Esophagus squamous epithelium (tissue), 5 donors: ENCODE results near the gene NNAT. TPM values are rescaled to one million over a fixed set of nuclear protein-coding genes. Genes with fewer than 3 reads are reported as not detected.

ENCODE experiments used
- DNase-seq: peaks from one replicate; lab custom pipeline; 2025; lab: John Stamatoyannopoulos, UW
- H3K27ac ChIP-seq, 4 donors: fragments of 200-600 bp; sonication (generic); one replicate each; pipeline ENCODE4 v1.5.1; 2016 to 2019; ENCODE audit warnings: mild to moderate bottlenecking in 1 of 4
- H3K27me3 ChIP-seq, 4 donors: fragments of 200-600 bp; sonication (generic); 1 replicate in 3 of 4; 2 replicates in 1 of 4; pipeline versions ENCODE4 v1.5.1 to v1.6.0; 2017 to 2021; ENCODE audit warnings: antibody characterized with exemption in 1 of 4
- H3K36me3 ChIP-seq, 3 donors: fragments of 200-600 bp; sonication (generic); one replicate each; pipeline ENCODE4 v1.5.1; 2016 to 2019
- H3K4me1 ChIP-seq, 3 donors: fragments of 200-600 bp; sonication (generic); one replicate each; pipeline ENCODE4 v1.5.1; 2017 to 2019
- H3K4me3 ChIP-seq, 4 donors: fragments of 200-600 bp; sonication (generic); 1 replicate in 3 of 4; 2 replicates in 1 of 4; pipeline ENCODE4 v1.5.1; 2016 to 2019; ENCODE audit warnings: mild to moderate bottlenecking in 2 of 4, moderate library complexity in 1 of 4
- H3K9me3 ChIP-seq, 3 donors: fragments of 200-600 bp; sonication (generic); one replicate each; pipeline ENCODE4 v1.5.1; 2016 to 2019
- CTCF ChIP-seq, 6 experiments: fragments of 450-650 bp in 4 of 6; fragments of 200-600 bp in 2 of 6; sonication (generic) in 2 of 6; IDR thresholded peaks; one replicate each; pipeline ENCODE4 v1.5.1; 2016 to 2019; ENCODE audit warnings: antibody characterized with exemption in 6 of 6, mild to moderate bottlenecking in 4 of 6, moderate library complexity in 4 of 6
- POLR2A ChIP-seq, 4 donors: fragments of 450-650 bp; IDR thresholded peaks; one replicate each; pipeline ENCODE4 v1.6.1; 2017; ENCODE audit warnings: antibody characterized with exemption in 4 of 4, mild to moderate bottlenecking in 4 of 4, moderate library complexity in 3 of 4
- WGBS, 2 donors: methylation state at CpG; one replicate each; pipeline ENCODE4 v1.1.5; 2018; 5-methylcytosine and 5-hydroxymethylcytosine counted together
- intact Hi-C: fragments of 100-400 bp; cut with DNase I; formaldehyde crosslinking; loops from one replicate; pipeline ENCODE4 v1.15.0; 2022
- total RNA-seq, 4 donors: library from RNA; depleted of rRNA; stranded (reverse); fragments of >200 nt; gene quantifications; one replicate each; pipeline ENCODE4 v1.1.0, GENCODE V29; 2016
- donor health status: DM: yes; HTN: yes; CAD: no.

NNAT gene
- total RNA-seq, 4 donors from 2014 or later: 0.76 to 1.9 (median 1.9) TPM; not detected in 1

- Histone ChIP-seq H3K4me1 (peaks cover 36 to 65% (median 52%) of the 10 kb centered on the region in 3 donors), H3K9me3 (no peaks in the 10 kb centered on the region), H3K27me3 (no peaks in the 10 kb centered on the region), H3K27ac (peak overlapping the region; percentile 90 to 98 (median 96)), H3K4me3 (peak overlapping the region; percentile 51 to 99 (median 96)), H3K36me3 (peaks cover 0 to 9% (median 0%) of the 10 kb centered on the region in 3 donors)
- 0 to 4% methylated on average over 8 to 9 of the region's 10 CpGs for WGBS, 2 donors
- no peak for DNase-seq
- intact Hi-C loops: loop anchor here (10.0 kb wide), 1 partner anchor 142 kb away; no protein-coding TSS in a partner anchor
- TF ChIP-seq CTCF (IDR thresholded peaks at IDR 0.05) (no peak), POLR2A (IDR thresholded peaks at IDR 0.05) (peak in 2 of 4 donors; percentile 25 to 28)
Observed at GRCh38 chr20:37526238-37526838, 5.3 kb downstream of the NNAT start.

- peaks cover 33 to 58% (median 45%) of the 10 kb centered on the region in 3 donors for H3K4me1 ChIP-seq
- intact Hi-C loops: loop anchor here (10.0 kb wide), 1 partner anchor 142 kb away; no protein-coding TSS in a partner anchor
- WGBS, 2 donors: 0 to 1% methylated on average over 12 to 17 of the region's 28 CpGs
Observed at GRCh38 chr20:37526839-37527637, 6.0 kb downstream of the NNAT start.

GRCh38 chr20:37527638-37528445 lies 6.8 kb downstream of the NNAT start, which contains the start of gene BLCAP:
Gene BLCAP (minus strand): TSS chr20:37527876. CDS start chr20:37519174, 8,702 bp downstream.
- peak; percentile 67 for DNase-seq
- TF ChIP-seq POLR2A (IDR thresholded peaks at IDR 0.05) (peak in 3 of 4 donors; percentile 68 to 93 (median 90)), CTCF (IDR thresholded peaks at IDR 0.05) (peak in 2 of 6 experiments; percentile 4 to 6)
- Histone ChIP-seq H3K27ac (peak within 1 kb of the TSS; percentile 90 to 98 (median 96)), H3K4me3 (peak within 1 kb of the TSS; percentile 51 to 99 (median 96)), H3K4me1 (peaks cover 29 to 50% (median 37%) of the 10 kb centered on the region in 3 donors), H3K9me3 (no peaks in the 10 kb centered on the region), H3K36me3 (peaks cover 0 to 7% (median 0%) of the 10 kb centered on the region in 3 donors), H3K27me3 (no peaks in the 10 kb centered on the region)
- 1 to 3% methylated on average over 16 to 21 of the region's 62 CpGs for WGBS, 2 donors
- intact Hi-C loops: loop anchor here (10.0 kb wide), 1 partner anchor 143 kb away; no protein-coding TSS in a partner anchor

More at GRCh38 chr20:37526839-37527637, 6.0 kb downstream of the NNAT start:
- no peak for TF ChIP-seq POLR2A (IDR thresholded peaks at IDR 0.05)
- no peaks in the 10 kb centered on the region for H3K27me3 ChIP-seq
- peaks cover 0 to 7% (median 0%) of the 10 kb centered on the region in 3 donors for H3K36me3 ChIP-seq
- H3K9me3 ChIP-seq: no peaks in the 10 kb centered on the region
- peak overlapping the region; percentile 90 to 98 (median 96) for H3K27ac ChIP-seq
- DNase-seq: no peak
- H3K4me3 ChIP-seq: peak overlapping the region; percentile 51 to 99 (median 96)

GRCh38 chr20:37528446-37529213 lies 7.6 kb downstream of the NNAT start:
- Histone ChIP-seq H3K4me1 (peaks cover 26 to 42% (median 32%) of the 10 kb centered on the region in 3 donors), H3K9me3 (no peaks in the 10 kb centered on the region), H3K36me3 (peaks cover 0 to 4% (median 0%) of the 10 kb centered on the region in 3 donors), H3K27me3 (no peaks in the 10 kb centered on the region), H3K27ac (peak overlapping the region; percentile 90 to 98 (median 96)), H3K4me3 (peak overlapping the region; percentile 51 to 99 (median 96))
- intact Hi-C loops: loop anchor here (10.0 kb wide), 1 partner anchor 144 kb away; no protein-coding TSS in a partner anchor
- DNase-seq: no peak
- TF ChIP-seq CTCF (IDR thresholded peaks at IDR 0.05) (no peak), POLR2A (IDR thresholded peaks at IDR 0.05) (no peak)
- 33 to 34% methylated on average over 10 of the region's 10 CpGs for WGBS, 2 donors
